NCI-H748 treated with DMSO at 0.1 percent for 48 hours (cell line): ENCODE results near the gene PCCA.
"Not testable (repeated sequence)": the region's sequence is repeated elsewhere in the genome, so short reads cannot be mapped to it uniquely, and the experiment has no call there.

Experiments
- DNase-seq: peaks from one replicate; lab custom pipeline; 2025; lab: John Stamatoyannopoulos, UW

Gene PCCA

GRCh38 chr13:100306434-100306999, 217.6 kb downstream of the PCCA start:
- DNase-seq: no peak

- no peak for DNase-seq
Measured at GRCh38 chr13:100314132-100314910, 225.4 kb downstream of the PCCA start.

GRCh38 chr13:100315522-100315921, 226.6 kb downstream of the PCCA start:
- no peak for DNase-seq

- not testable (repeated sequence) for DNase-seq
Measured at GRCh38 chr13:100318473-100318872, 229.6 kb downstream of the PCCA start.

GRCh38 chr13:100323937-100324336, 235.0 kb downstream of the PCCA start:
- DNase-seq: no peak

- DNase-seq: no peak
Measured at GRCh38 chr13:100330662-100331061, 241.8 kb downstream of the PCCA start.

GRCh38 chr13:100333141-100333540, 244.2 kb downstream of the PCCA start:
- DNase-seq: no peak

GRCh38 chr13:100334214-100334613, 245.3 kb downstream of the PCCA start:
- DNase-seq: no peak

- DNase-seq: no peak
Measured at GRCh38 chr13:100336795-100337516, 248.1 kb downstream of the PCCA start.

GRCh38 chr13:100338275-100338674, 249.4 kb downstream of the PCCA start:
- DNase-seq: no peak

GRCh38 chr13:100339411-100339940, 250.6 kb downstream of the PCCA start:
- no peak for DNase-seq

- DNase-seq: no peak
Measured at GRCh38 chr13:100340865-100341264, 252.0 kb downstream of the PCCA start.

GRCh38 chr13:100341327-100341726, 252.4 kb downstream of the PCCA start:
- no peak for DNase-seq

- no peak for DNase-seq
Measured at GRCh38 chr13:100344544-100344943, 255.7 kb downstream of the PCCA start.

GRCh38 chr13:100347968-100348367, 259.1 kb downstream of the PCCA start:
- peak; percentile 77 for DNase-seq

GRCh38 chr13:100349594-100349993, 260.7 kb downstream of the PCCA start:
- peak; percentile 78 for DNase-seq

GRCh38 chr13:100350601-100351000, 261.7 kb downstream of the PCCA start:
- peak; percentile 67 for DNase-seq

GRCh38 chr13:100356426-100356825, 267.5 kb downstream of the PCCA start:
- DNase-seq: no peak

- no peak for DNase-seq
Measured at GRCh38 chr13:100356889-100357288, 268.0 kb downstream of the PCCA start.

- DNase-seq: no peak
Measured at GRCh38 chr13:100357764-100358163, 268.9 kb downstream of the PCCA start.

- no peak for DNase-seq
Measured at GRCh38 chr13:100361504-100361903, 272.6 kb downstream of the PCCA start.

- DNase-seq: no peak
Measured at GRCh38 chr13:100362371-100362770, 273.5 kb downstream of the PCCA start.

- DNase-seq: no peak
Measured at GRCh38 chr13:100362781-100363180, 273.9 kb downstream of the PCCA start.
